NCI-H2107 treated with DMSO at 0.1 percent for 48 hours (cell line): ENCODE results near the gene AP5B1.

Experiments
- DNase-seq: peaks from one replicate; lab custom pipeline; 2025; ENCODE audit not compliant: unreplicated experiment; lab: John Stamatoyannopoulos, UW

AP5B1 gene

GRCh38 chr11:65780770-65781151 is at the start of gene AP5B1:
Gene AP5B1, minus strand, starts transcription at chr11:65780976. Its CDS starts 385 bp downstream, at chr11:65780591.
- no peak for DNase-seq

- no peak for DNase-seq
These were observed 48.7 kb upstream of the AP5B1 start for GRCh38 chr11:65829459-65829858.

GRCh38 chr11:65826984-65827735 is 46.4 kb upstream of the AP5B1 start:
- DNase-seq = no peak

GRCh38 chr11:65822776-65823528 is 42.2 kb upstream of the AP5B1 start:
- DNase-seq = no peak

- no peak for DNase-seq
These were observed 40.3 kb upstream of the AP5B1 start for GRCh38 chr11:65821107-65821506.

- peak; percentile 49 for DNase-seq
These were observed 37.3 kb upstream of the AP5B1 start for GRCh38 chr11:65817835-65818680.

- DNase-seq = no peak
These were observed 36.6 kb upstream of the AP5B1 start for GRCh38 chr11:65817312-65817834.

GRCh38 chr11:65816696-65817095 is 35.9 kb upstream of the AP5B1 start:
- DNase-seq = no peak

GRCh38 chr11:65814986-65815565 is 34.3 kb upstream of the AP5B1 start:
- DNase-seq = no peak

- DNase-seq = no peak
These were observed 33.6 kb upstream of the AP5B1 start for GRCh38 chr11:65814131-65814985.

- DNase-seq = no peak
These were observed 31.1 kb upstream of the AP5B1 start for GRCh38 chr11:65811764-65812475.

- DNase-seq = no peak
These were observed 29.5 kb upstream of the AP5B1 start for GRCh38 chr11:65810046-65810868.

GRCh38 chr11:65809496-65809895 is 28.7 kb upstream of the AP5B1 start:
- DNase-seq = no peak

- DNase-seq = no peak
These were observed 28.1 kb upstream of the AP5B1 start for GRCh38 chr11:65808744-65809341.

- no peak for DNase-seq
These were observed 26.2 kb upstream of the AP5B1 start for GRCh38 chr11:65806979-65807378.

GRCh38 chr11:65803797-65804492 is 23.2 kb upstream of the AP5B1 start:
- no peak for DNase-seq

GRCh38 chr11:65802841-65803240 is 22.1 kb upstream of the AP5B1 start:
- no peak for DNase-seq
